Osteocyte (in vitro differentiated cells): Measurements from ENCODE around the gene HELT. TPM values are rescaled to one million over a fixed set of nuclear protein-coding genes. Genes with fewer than 3 reads are reported as not detected.

Experiments
- DNase-seq: peaks from one replicate; pipeline ENCODE4 v3.0.0; 2021; ENCODE audit warnings: mixed read lengths; ENCODE audit not compliant: unreplicated experiment; ENCODE audit errors: extremely low spot score
- H3K27ac Mint-ChIP-seq: one replicate; pipeline ENCODE4 v1.8.0; 2021; ENCODE audit warnings: mild to moderate bottlenecking, mixed read lengths; ENCODE audit not compliant: unreplicated experiment
- H3K27me3 Mint-ChIP-seq: one replicate; pipeline ENCODE4 v1.8.0; 2021; ENCODE audit warnings: mixed read lengths; ENCODE audit not compliant: unreplicated experiment
- H3K36me3 Mint-ChIP-seq: one replicate; pipeline ENCODE4 v1.8.0; 2021; ENCODE audit warnings: mixed read lengths; ENCODE audit not compliant: unreplicated experiment
- H3K4me1 Mint-ChIP-seq: one replicate; pipeline ENCODE4 v1.8.0; 2021; ENCODE audit warnings: mixed read lengths; ENCODE audit not compliant: unreplicated experiment
- H3K4me3 Mint-ChIP-seq: one replicate; pipeline ENCODE4 v1.8.0; 2021; ENCODE audit warnings: mild to moderate bottlenecking, moderate library complexity, mixed read lengths; ENCODE audit not compliant: unreplicated experiment
- H3K9me3 Mint-ChIP-seq: one replicate; pipeline ENCODE4 v1.8.0; 2021; ENCODE audit warnings: mixed read lengths; ENCODE audit not compliant: unreplicated experiment
- CTCF ChIP-seq: fragments of 200-600 bp; sonication (generic); IDR thresholded peaks from 2 replicates; pipeline ENCODE4 v1.5.0; 2021; ENCODE audit warnings: antibody characterized with exemption, mild to moderate bottlenecking, moderate library complexity
- total RNA-seq: library from RNA; stranded (reverse); gene quantifications from 2 replicates; pipeline ENCODE4 v1.2.1, GENCODE V29; 2021

Gene HELT
- total RNA-seq, 1 donor from 2014 or later, result not detected

- DNase-seq, result no peak
- no peak for TF ChIP-seq CTCF
- Mint-ChIP-seq H3K27ac (no peak overlapping the region), H3K4me1 (peaks cover 2% of the 10 kb centered on the region), H3K9me3 (no peaks in the 10 kb centered on the region), H3K27me3 (peaks cover 61% of the 10 kb centered on the region), H3K4me3 (no peak overlapping the region), H3K36me3 (peaks cover 4% of the 10 kb centered on the region)
These were observed 35.5 kb downstream of the HELT start for GRCh38 chr4:185053746-185054145.

GRCh38 chr4:185054272-185054671, 36.0 kb downstream of the HELT start:
- H3K9me3 Mint-ChIP-seq, result no peaks in the 10 kb centered on the region
- no peak for TF ChIP-seq CTCF
- peaks cover 4% of the 10 kb centered on the region for H3K36me3 Mint-ChIP-seq
- no peak overlapping the region for H3K27ac Mint-ChIP-seq
- peaks cover 61% of the 10 kb centered on the region for H3K27me3 Mint-ChIP-seq
- DNase-seq, result no peak
- no peak overlapping the region for H3K4me3 Mint-ChIP-seq
- H3K4me1 Mint-ChIP-seq, result peaks cover 2% of the 10 kb centered on the region

- Mint-ChIP-seq H3K4me3 (no peak overlapping the region), H3K9me3 (no peaks in the 10 kb centered on the region), H3K36me3 (peaks cover 4% of the 10 kb centered on the region), H3K4me1 (peaks cover 2% of the 10 kb centered on the region), H3K27ac (no peak overlapping the region), H3K27me3 (peaks cover 61% of the 10 kb centered on the region)
- no peak for DNase-seq
- TF ChIP-seq CTCF, result no peak
These were observed 36.6 kb downstream of the HELT start for GRCh38 chr4:185054886-185055285.

GRCh38 chr4:185061610-185062009, 43.3 kb downstream of the HELT start:
- peaks cover 6% of the 10 kb centered on the region for H3K9me3 Mint-ChIP-seq
- no peak overlapping the region for H3K4me3 Mint-ChIP-seq
- TF ChIP-seq CTCF, result no peak
- DNase-seq, result no peak
- peaks cover 36% of the 10 kb centered on the region for H3K27me3 Mint-ChIP-seq
- H3K4me1 Mint-ChIP-seq, result no peaks in the 10 kb centered on the region
- H3K27ac Mint-ChIP-seq, result no peak overlapping the region
- H3K36me3 Mint-ChIP-seq, result no peaks in the 10 kb centered on the region

- Mint-ChIP-seq H3K4me1 (no peaks in the 10 kb centered on the region), H3K27me3 (peaks cover 30% of the 10 kb centered on the region)
- TF ChIP-seq CTCF, result no peak
These were observed 44.3 kb downstream of the HELT start for GRCh38 chr4:185062606-185063005.

More at GRCh38 chr4:185062606-185063005, 44.3 kb downstream of the HELT start:
- H3K36me3 Mint-ChIP-seq, result no peaks in the 10 kb centered on the region
- H3K27ac Mint-ChIP-seq, result no peak overlapping the region
- H3K9me3 Mint-ChIP-seq, result peaks cover 6% of the 10 kb centered on the region
- H3K4me3 Mint-ChIP-seq, result no peak overlapping the region
- no peak for DNase-seq
